Stimulated activated CD4-positive, alpha-beta T cell treated with anti-CD3 and anti-CD28 coated beads, TNF-alpha, amount 100 ng/mL, for 1 hour (primary cell): ENCODE results near the gene SLC25A42.
"Not testable (repeated sequence)": the region's sequence is repeated elsewhere in the genome, so short reads cannot be mapped to it uniquely, and the experiment has no call there.

ENCODE experiments used
- DNase-seq, 3 donors: peaks; one replicate each; pipeline ENCODE4 v3.0.0-alpha.2; 2020; ENCODE audit warnings: low read depth in 3 of 3, low spot score in 1 of 3

The SLC25A42 gene, protein sequence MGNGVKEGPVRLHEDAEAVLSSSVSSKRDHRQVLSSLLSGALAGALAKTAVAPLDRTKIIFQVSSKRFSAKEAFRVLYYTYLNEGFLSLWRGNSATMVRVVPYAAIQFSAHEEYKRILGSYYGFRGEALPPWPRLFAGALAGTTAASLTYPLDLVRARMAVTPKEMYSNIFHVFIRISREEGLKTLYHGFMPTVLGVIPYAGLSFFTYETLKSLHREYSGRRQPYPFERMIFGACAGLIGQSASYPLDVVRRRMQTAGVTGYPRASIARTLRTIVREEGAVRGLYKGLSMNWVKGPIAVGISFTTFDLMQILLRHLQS

DNA sequence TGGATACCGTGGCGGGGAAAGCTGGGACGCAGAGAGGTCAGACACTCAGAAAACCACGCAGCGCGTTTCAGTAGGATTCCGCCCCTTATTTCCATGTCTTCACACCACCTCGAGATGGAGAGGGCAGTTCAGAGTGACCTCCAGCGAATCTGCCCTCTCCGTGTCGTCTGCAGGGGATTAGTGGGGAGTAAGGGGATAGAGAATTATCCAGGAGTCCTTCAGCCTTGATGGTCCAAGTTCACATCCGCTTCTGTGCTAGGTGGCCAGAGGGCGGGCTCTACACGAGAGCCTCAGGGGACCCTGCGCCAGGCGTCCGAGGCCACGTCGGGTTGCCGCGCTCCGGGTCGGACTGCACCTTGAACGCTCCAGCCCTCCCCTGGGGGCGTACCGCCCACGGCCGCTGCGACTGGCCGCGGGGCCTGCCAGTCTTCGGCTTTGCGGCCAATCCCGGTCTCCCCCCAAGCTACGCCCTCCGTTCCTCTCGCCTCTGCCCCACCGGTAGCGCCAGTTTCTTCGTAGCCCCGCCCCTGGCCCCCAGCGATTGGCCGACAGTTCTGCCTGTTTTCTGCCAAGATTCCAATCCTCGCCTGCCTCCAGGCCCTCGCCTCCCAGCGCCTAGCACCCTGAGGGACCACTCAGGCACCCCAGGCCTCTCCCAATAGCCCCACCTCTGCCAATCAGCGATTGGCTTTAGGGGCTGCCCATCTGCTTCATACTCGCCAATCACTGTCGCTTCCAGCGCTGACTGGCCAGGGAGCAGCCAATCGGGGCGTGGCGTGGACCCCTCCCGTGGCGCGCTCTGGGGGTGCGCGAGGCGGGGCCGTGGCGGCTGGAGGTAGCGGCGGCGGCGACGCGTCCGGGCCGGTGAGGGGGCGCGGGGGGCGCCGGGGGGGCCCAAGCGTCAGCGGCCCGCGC, at the start of gene SLC25A42:
SLC25A42 (plus strand) TSS at position 812 of the 915 bp plus-strand sequence. CDS start 32,131 bp downstream, outside the sequence.
- peak; percentile 95 to 99 (median 98) for DNase-seq

DNA sequence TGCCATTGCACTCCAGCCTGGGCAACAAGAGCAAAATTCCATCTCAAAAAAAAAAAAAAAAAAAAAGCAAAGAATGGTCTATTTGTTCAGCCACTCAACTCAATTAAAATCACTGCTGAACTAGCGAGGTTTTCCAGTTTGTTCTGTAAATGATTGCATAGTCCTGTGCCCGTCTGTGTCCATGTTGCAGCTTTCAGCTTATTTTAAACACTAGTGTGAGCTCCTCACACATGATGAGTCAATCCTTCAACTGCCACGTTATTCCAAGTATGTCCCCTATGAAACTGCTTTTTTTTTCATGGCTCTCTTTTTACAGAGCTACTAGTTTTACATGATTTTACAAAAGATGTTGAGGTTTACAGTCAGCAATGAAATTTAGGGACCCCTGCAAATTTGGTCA, 42.7 kb upstream of the SLC25A42 start:
- DNase-seq: no peak

DNA sequence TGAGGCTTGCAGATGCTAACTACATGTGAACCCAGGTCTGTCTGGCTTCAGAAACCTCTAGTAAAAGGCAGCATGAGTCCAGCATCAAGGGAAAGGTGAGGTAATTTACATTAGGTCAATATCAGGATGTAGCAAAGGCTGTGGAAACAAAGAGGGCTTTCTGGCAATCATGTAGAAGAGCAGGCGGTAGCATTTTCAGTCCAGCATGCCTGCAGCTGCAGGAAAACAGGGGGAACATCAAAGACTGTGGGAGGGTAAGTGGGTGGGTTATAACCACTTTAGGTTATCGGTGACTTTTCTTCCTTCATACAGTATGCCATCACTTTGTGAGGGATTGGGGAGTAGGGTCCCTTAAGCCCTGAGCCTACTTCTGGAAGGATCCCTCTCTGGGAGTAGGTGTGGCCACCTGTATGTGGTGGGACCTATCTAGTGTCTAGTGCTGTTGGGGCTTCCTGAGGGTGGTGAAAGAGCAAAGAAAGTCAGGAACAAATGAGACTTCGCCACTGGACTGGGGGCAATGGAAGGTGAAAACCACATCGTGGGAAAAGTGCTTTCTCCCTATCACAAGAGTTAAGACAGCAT, 41.3 kb upstream of the SLC25A42 start:
- no peak for DNase-seq

DNA sequence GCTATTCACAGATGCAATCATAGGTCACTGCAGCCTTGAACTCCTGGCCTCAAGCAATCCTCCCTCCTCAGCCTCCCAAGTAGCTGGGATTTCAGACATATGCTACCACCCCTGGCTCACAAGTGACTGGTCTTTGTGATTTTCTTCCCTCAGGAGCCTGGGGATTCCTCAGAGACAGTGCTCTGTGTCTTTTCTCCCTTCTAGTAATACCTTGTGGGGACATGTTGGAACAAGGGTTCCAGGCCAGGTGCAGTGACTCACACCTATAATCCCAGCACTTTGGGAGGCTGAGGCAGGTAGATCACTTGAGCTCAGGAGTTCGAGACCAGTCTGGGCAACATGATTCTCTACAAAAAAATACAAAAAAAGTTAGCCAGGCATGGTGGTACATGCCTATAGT, 40.4 kb upstream of the SLC25A42 start:
- not testable (repeated sequence) for DNase-seq

DNA sequence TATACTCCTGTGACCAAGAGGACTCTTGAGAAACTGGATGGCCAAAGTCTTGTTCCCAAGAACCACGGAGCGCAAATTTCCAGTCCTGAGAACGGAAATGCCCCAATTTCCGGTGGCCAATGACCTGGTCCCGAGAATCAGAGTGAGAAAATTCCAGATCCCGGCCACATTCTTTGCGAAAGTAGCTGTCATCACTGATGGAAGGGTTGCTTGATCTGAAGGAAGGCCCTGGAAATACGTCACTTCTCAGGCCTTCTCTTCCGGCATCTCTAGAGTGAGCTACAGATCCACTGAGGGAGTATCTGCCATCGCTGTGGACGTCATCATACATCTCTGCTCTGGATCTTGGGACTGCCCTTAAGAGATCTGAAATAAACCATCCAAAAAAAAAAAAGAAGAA, 37.9 kb upstream of the SLC25A42 start:
- DNase-seq: no peak

DNA sequence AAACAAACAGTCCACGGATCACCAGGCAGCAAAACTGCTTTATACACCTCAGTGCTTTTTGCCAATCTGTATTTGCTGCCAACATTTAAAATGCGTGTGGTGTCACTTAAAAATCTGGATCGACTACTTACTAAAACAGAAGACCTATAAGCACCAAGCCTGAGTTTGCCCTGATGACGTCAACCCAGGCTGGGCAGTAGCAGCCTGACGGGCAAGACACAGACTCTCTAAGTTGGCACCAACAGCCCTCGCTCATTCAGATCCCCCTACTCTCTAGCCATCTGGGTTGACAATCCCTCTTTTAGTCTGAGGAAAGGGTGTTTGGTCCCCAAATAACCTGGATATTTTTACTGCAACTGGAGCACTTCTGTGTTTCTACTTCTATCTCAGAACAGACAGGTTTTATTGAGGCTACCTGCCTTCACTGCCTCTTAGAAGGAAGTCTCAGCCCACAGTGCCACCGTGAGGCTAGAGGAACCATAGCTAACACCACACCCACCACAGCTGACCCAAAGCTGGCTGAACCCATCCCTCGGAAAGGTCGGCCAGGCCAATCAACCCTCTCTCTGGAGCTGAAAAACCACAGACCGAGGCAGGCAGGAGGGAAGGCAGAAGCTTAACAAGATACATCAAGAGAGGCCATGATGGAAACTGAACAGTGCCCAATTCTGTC, 37.4 kb upstream of the SLC25A42 start:
- DNase-seq: no peak

DNA sequence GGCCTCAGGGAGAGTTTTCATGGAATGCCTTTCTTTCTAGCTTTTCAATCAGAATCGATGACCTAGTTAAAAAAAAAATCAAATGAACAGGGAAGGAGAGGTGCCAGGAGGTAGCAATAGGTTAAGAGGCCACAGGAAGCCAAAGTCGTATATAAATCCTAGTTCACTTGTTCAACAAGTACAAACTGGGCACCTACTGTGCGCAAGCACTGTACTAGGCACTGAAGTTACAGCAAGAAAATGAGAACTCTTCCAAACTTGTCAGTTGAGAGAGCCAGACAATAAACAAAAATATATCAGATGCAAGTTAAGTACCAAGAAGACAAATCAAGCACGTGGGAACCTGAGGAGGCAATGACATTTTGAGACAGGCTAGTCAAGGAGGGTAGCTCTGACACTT, 36.6 kb upstream of the SLC25A42 start:
- no peak for DNase-seq

DNA sequence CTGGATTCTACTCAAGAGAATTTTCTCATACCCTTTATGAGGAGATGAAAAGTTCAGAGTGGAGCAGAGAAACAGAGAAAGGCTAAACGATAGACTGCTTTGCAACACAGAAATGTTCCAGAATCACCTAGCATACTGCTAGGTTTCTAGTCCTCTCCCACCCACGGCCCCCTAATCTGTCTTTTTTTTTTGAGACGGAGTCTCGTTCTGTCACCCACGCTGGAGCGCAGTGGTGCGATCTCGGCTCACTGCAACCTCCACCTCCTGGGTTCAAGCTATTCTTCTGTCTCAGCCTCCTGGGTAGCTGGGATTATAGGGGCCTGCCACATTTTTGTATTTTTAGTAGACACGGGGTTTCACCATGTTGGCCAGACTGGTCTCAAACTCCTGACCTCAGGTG, 35.3 kb upstream of the SLC25A42 start:
- no peak for DNase-seq

DNA sequence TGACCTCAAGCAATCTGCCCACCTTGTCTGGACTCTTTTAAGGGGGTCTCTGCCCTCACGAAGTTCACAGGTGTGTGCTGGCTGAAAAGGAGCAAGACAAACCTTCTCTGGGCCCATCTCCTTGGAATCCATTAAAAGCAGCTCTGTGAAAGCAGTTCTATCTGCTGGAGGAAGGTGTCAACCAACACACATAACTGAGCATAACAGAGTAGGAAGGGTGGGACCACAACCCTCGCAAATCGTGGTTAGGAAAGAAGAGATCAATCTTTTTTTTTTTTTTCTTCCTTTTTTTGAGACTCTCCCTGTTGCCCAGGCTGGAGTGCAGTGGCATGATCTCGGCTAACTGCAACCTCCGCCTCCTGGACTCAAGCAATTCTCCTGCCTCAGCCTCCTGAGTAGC, 31.9 kb upstream of the SLC25A42 start:
- no peak for DNase-seq

DNA sequence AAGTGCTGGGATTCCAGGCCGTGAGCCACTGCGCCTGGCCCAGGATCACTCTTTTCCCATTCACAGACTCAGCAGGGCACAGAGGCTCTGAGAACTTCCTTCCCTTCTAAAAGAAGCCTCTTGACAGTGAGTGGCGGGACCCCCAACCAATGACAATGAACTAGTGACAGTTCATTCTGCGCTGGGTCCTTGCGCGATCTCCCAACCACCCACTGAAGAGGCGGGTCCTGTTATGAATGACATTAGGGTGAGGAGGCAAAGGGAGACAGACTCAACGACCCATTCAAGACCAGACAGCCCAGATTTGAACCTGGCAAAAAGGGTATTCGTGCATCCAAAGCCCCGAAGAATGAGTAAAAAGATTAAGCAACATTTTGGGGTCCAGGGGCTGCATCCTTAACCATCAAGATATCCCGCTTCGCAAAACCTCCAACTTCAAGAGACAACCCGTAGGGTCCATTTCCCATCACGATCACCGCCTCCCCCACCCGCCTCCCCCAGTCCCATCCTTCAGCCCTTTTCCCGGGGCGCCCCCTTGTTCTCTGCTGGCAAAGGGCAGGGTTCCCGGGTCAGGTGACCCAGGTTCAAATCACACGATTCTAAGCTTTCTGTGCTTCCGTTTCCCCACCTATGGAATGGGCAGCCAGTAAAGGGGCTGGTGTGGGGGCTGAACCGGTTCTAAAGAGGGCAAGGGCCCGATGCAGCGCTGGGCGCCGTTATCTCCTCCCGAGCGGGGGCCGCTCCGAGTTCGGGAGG, 31.2 kb upstream of the SLC25A42 start:
- DNase-seq: peak; percentile 18 to 48 (median 43)

DNA sequence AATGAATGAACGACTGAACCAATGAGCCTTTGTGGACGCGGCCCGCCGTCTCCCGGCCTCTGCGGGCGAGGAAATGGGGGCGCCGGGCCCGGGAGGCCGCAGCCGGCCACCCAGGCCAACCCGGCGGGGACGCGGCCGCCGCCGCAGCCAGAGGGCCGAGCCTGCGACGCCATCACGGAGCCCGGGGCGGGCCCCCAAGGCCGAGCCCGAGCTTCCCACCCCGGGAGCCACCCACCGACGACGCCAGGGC, 30.7 kb upstream of the SLC25A42 start:
- no peak for DNase-seq

DNA sequence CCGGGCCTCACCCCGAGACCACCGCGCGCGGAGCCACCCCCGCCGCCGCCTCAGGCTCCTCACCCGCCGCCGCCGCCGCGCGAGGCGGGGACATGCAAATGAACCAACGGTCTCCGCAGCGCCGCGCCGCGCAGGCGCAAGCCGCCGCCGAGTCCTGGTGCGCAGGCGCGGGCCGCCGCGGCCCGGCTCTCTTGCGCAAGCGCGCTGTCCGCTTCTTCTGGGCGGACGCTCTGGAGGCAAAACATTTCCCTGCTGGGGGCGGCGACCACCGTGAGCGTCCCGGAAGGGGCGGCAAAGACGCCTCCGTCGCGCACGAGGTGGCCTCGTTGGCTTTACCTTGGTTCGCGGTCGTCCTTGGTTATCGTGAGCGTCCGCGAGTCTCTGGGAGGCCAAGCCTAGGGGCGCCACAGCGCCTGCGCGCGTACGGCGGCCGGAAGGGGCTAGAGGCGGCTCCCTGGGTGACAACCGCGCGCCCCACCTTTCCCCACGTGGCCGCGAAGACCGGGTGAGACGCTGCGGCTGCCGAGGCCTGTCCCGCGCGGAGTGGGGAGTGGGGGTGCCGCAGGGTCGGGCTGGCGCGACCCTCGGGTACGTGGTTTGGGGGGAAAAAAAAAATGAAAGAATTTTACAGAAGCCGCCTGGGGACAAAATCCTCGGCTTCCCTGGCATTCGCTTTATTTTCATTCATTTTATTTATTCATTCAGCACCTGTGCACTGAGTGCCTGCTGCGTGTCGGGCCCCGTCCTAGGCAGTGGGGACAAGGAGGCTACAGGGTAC, 30.2 kb upstream of the SLC25A42 start, which contains the start of the genes ARMC6 and SUGP2:
ARMC6 (plus strand) TSS at position 178 of the 778 bp plus-strand sequence. CDS start 607 bp downstream, outside the sequence.
SUGP2 (minus strand) TSS at position 92 of the 778 bp plus-strand sequence. CDS start 2,446 bp downstream, outside the sequence.
- peak; percentile 70 to 84 (median 82) for DNase-seq

DNA sequence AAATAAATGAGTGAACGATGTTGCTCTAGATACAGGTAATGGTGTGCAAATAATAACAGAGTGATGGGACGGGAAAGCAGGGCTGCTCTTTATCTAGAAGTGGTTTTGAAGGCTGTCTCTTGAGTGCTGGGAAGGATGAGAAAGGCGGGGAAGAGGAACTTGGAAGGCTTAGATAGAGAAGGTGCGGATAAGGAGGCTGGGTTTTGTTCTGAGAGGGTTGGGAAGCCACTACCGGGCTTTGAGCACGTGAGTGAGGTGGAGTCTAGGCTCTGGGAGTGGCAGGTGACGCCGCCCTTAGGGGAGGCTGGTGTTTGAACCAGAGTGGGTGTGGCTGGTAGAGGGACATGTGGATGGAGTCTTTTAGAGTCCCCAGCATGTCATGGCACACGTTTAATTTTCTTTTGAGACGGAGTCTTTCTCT, 29.6 kb upstream of the SLC25A42 start:
- DNase-seq: peak in 2 of 3 donors; percentile 20 to 47

DNA sequence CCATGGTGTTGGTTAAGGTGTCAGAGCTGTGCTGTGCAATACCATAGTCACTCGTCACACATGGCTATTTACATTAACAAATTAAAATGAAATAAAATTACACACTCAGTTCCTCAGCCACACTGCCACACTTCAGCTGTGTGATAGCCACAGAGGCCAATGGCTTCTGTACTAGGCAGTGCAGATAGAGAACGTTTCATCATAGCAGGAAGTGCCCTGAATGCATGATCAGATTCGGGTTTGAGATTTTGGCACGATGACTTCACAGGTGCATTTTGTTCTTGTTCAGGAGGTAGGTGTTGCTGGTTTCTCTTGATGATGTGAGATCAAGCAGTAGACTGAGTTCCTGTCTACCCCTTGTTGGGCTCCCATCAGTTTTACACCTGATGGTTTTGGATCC, 23.9 kb upstream of the SLC25A42 start:
- DNase-seq: no peak

DNA sequence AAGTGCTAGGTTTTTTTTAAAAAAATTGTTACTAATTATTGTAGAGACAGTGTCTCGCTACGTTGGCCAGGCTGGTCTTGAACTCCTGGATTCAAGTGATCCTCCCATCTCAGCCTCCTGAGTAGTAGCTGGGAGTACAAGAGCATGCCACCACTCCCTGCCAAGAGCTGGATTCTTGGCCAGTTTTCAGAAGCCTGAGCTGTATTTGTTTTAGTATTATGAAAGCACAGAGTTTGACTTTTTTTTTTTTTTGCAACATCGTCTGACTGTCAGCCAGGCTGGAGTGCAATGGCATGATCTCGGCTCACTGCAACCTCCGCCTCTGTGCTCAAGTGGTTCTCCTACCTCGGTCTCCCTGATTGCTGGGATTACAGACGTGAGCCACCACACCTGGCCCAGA, 23.4 kb upstream of the SLC25A42 start:
- no peak for DNase-seq

DNA sequence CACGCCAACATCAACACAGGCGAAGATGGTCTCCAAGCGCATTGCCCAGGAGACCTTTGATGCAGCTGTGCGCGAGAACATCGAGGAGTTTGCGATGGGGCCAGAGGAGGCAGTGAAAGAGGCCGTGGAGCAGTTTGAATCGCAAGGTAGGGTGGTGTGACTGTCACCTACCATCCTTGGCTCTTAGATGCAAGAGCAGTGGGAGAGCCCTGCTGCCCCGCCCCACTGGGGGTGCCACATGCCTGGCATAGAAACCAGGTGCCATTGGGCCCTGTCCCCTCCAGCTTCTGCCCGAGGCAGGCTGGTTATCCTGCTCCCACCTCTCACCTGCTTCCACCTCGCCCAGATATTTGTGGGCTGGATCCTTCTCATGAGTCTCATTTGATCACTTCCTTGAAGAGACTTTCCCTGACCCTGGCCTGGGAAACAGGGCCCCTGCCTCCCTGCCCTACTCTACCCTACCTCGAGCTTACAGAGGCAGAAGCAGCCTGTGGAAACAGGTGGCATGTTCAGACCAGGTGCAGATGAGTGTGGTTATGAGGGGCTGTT, 21.0 kb upstream of the SLC25A42 start:
- no peak for DNase-seq

DNA sequence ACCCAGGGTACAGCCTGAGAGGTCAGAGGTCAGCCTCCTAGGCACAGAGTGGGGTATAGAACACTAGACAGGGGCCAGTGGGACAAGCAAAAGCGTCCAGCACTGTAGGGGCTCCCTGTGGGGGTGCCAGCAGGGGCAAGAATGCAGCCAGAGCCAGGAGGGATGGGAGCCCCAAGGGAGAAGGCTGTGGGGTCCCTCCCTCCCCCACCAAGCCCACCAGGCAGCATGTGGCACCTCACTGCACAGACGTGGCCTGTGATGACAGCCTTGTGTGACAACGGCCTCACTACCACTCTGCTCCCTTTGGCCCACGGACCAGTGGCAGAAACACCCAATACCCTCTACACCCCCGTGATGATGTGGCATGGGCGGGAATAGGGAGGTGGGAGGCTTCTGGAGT, 20.3 kb upstream of the SLC25A42 start:
- DNase-seq: no peak

DNA sequence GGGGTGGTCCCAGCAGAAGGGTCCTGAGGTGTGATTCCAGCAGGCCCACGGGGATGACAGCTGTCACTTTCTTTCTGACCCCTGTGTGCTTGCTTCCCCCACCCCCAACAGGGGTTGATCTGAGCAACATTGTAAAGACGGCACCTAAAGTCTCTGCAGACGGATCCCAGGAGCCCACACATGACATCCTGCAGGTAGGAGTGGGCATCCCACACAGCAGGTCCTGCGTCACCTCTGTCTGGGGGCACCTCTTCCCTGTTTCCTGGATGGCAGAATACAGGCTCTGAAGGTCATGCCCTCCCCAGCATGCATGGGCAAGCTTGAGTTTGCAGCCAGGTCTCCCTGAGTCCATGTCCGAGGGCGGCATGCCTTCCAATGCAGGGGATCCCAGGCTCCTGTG, 19.9 kb upstream of the SLC25A42 start:
- no peak for DNase-seq

DNA sequence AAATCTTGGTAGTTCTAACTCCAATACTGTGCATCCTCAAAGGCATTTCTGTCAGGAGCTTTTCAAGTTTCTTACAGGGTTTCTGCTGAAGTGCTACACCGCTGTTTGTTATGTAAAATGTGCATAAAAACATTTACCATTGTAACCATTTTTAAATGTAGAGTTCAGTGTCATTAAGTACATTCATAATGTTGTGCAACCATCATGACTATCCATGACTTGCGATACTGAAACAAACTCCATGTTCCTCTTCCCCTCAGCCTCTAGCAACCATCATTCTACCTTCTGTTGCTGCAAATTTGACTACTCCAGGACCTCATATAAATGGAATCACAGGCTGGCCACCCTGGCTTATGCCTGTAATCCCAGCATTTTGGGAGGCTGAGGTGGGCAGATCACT, 14.4 kb upstream of the SLC25A42 start:
- DNase-seq: no peak

DNA sequence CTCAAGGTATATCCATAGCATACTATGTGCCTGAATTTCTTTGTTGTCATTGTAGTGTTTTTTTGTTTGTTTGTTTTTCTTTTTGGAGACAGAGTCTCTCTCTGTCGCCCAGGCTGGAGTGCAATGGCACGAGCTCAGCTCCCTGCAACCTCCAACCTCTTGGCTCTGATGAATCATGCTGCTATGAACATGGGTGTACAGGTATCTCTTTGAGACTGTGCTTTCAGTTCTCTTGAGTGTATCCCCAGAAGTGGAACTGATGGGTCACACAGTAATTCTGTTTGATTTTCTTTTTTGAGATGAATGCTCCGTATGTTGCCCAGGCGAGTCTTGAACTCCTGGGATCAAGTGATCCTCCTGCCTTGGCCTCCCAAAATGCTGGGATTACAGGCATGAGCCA, 13.7 kb upstream of the SLC25A42 start:
- no peak for DNase-seq
